Small intestine (tissue), 7 donors: ENCODE measurements around the gene SREBF1. TPM values are rescaled to one million over a fixed set of nuclear protein-coding genes. Genes with fewer than 3 reads are reported as not detected.
A peak's percentile ranks its signal among the peaks of the same experiment; 100 is the strongest.

Source experiments
- DNase-seq, 2 donors: peaks; one replicate each; pipeline versions ENCODE4 v3.0.0 to v3.0.0-alpha.2; 2013
- FAIRE-seq: peaks from 2 replicates; lab custom pipeline; 2012; peaks lifted over from hg19 to GRCh38; lab: Jason Lieb, UNC
- H3K27ac ChIP-seq, 3 donors: one replicate each; pipeline ENCODE4 v1.5.1; 2013; ENCODE audit warnings: low read length in 2 of 3, mild to moderate bottlenecking in 2 of 3, control low read depth in 1 of 3, inconsistent platforms in 1 of 3, low read depth in 1 of 3, moderate library complexity in 1 of 3
- H3K27me3 ChIP-seq, 3 donors: one replicate each; pipeline ENCODE4 v1.6.1; 2013; ENCODE audit warnings: low read length in 3 of 3, inconsistent platforms in 1 of 3; ENCODE audit not compliant: control insufficient read depth in 3 of 3, insufficient read depth in 3 of 3
- H3K36me3 ChIP-seq, 3 donors: one replicate each; pipeline ENCODE4 v1.6.1; 2013; ENCODE audit warnings: low read length in 3 of 3, inconsistent platforms in 1 of 3, low read depth in 1 of 3, mild to moderate bottlenecking in 1 of 3, moderate library complexity in 1 of 3; ENCODE audit not compliant: control insufficient read depth in 3 of 3, insufficient read depth in 2 of 3
- H3K4me1 ChIP-seq, 3 donors: one replicate each; pipeline ENCODE4 v1.6.1; 2013; ENCODE audit warnings: low read length in 2 of 3, inconsistent platforms in 1 of 3, low read depth in 1 of 3, mild to moderate bottlenecking in 1 of 3, moderate library complexity in 1 of 3; ENCODE audit not compliant: control insufficient read depth in 3 of 3, insufficient read depth in 2 of 3
- H3K4me3 ChIP-seq, 3 donors: one replicate each; pipeline ENCODE4 v1.5.1; 2013; ENCODE audit warnings: low read length in 3 of 3, control low read depth in 1 of 3, inconsistent platforms in 1 of 3, low read depth in 1 of 3, mild to moderate bottlenecking in 1 of 3, moderate library complexity in 1 of 3
- H3K9me3 ChIP-seq, 2 donors: one replicate each; pipeline ENCODE4 v1.6.1; 2013; ENCODE audit warnings: low read depth in 1 of 2, low read length in 1 of 2; ENCODE audit not compliant: control insufficient read depth in 2 of 2, insufficient read depth in 1 of 2
- WGBS, 3 donors: extraction: QIAGEN DNeasy Blood & Tissue Kit; methylation state at CpG; one replicate each; pipeline ENCODE4 v1.1.7; 2013; 5-methylcytosine and 5-hydroxymethylcytosine counted together
- polyA plus RNA-seq, 4 donors: library from polyadenylated mRNA; stranded (reverse) in 3 of 4; unstranded in 1 of 4; fragments of 200-250 nt in 3 of 4; fragments of 120-200 nt in 1 of 4; gene quantifications; one replicate each; pipeline versions ENCODE4 v1.2.1 to v1.2.3, GENCODE V29; 2013
- donor health status: healthy with polysubstance abuse.
- donor health status: control.
- donor health status: control.
- donor health status: Bipolar disorder and iron deficiency.
- donor health status: healthy.

The SREBF1 gene
- polyA plus RNA-seq, 4 donors: 71.6 to 155 (median 105) TPM

GRCh38 chr17:17792551-17793377, 44.0 kb downstream of the SREBF1 start:
- peaks cover 0 to 31% (median 2%) of the 10 kb centered on the region in 3 donors for H3K4me1 ChIP-seq
- H3K9me3 ChIP-seq: no peaks in the 10 kb centered on the region
- DNase-seq (peak in 1 of 2 donors; percentile 47), FAIRE-seq (no peak)
- WGBS, 3 donors: 47 to 81% (median 60%) methylated on average over 38 of the region's 38 CpGs
- H3K36me3 ChIP-seq: peaks cover 2 to 65% (median 11%) of the 10 kb centered on the region in 3 donors
- H3K27ac ChIP-seq: no peak overlapping the region
- no peaks in the 10 kb centered on the region for H3K27me3 ChIP-seq
- H3K4me3 ChIP-seq: no peak overlapping the region

DNA sequence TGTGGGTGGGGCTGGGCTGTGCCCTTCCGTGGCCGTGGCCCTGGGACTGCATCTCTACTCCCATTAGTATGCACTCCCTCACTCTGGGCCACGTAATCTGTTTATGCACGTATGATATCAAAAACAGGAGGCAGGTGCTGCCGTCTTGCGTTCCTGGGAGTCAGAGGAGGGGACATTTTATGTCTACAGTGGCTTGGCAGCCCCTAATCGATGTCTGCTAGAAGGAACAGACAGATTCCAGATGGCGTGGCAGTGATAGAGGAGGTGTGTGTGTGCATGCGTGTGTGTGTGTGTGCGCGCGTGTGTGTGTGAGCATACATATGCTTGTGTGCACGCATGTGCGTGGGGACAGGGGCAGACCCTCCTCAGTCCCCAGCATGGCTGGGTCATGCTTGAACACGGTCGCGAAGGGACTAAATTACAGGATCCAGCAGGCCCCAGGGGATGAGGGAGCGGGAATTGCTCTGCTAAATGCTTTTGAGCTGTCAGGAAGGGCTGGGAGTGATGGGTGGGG, 44.7 kb downstream of the SREBF1 start:
- Histone ChIP-seq H3K4me3 (no peak overlapping the region), H3K27me3 (no peaks in the 10 kb centered on the region), H3K9me3 (no peaks in the 10 kb centered on the region), H3K4me1 (peaks cover 0 to 31% (median 2%) of the 10 kb centered on the region in 3 donors), H3K27ac (no peak overlapping the region), H3K36me3 (peaks cover 2 to 64% (median 11%) of the 10 kb centered on the region in 3 donors)
- DNase-seq (no peak), FAIRE-seq (no peak)
- WGBS, 3 donors: 71 to 88% (median 87%) methylated on average over 17 to 18 of the region's 18 CpGs

GRCh38 chr17:17790637-17791464, 45.9 kb downstream of the SREBF1 start:
- no peaks in the 10 kb centered on the region for H3K9me3 ChIP-seq
- peaks cover 2 to 57% (median 9%) of the 10 kb centered on the region in 3 donors for H3K36me3 ChIP-seq
- 84 to 91% (median 89%) methylated on average over 25 to 26 of the region's 26 CpGs for WGBS, 3 donors
- H3K27ac ChIP-seq: no peak overlapping the region
- no peak overlapping the region for H3K4me3 ChIP-seq
- no peaks in the 10 kb centered on the region for H3K27me3 ChIP-seq
- peaks cover 2 to 31% (median 2%) of the 10 kb centered on the region in 3 donors for H3K4me1 ChIP-seq
- DNase-seq (no peak), FAIRE-seq (no peak)

DNA sequence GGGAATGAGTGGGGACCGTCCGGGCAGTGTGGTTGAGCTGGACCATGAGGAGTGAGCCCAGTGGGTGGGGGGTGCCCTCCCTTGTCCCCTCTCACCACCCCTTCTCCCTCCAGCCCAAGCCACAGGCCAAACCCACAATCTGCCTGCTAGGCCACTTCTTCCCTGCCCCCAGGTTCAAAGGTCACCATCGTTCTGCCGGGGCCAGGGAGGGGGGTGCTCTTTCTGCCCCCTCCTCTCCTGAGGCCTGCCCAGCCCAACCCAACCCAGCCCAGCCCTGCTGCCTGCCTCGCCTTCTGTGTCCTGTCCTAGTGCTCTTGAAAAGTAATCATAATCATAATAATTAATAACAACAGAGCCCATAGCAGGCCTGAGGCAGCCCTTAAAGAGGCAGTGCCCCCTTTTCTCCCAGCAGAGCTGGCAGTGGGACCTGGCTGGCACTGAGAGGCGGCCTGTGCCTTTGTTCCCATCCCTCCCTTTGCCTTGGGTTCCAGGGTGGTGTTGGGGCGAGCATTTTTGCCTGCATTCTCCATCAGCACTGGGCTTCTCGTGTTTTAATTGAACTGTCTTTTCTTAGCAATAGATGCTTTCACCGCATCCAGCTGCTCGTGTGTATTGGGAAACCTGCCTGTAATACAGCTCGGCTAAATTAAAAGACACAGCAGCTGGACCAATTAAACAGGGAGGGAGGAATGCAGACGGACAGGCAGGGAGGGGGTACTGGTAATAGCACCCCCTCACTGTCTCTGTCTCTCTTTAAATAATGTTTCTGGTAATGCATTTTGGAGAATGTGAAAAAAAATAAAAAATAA, 46.8 kb downstream of the SREBF1 start:
- no peaks in the 10 kb centered on the region for H3K9me3 ChIP-seq
- 45 to 56% (median 46%) methylated on average over 12 of the region's 12 CpGs for WGBS, 3 donors
- peak in 1 of 2 donors; percentile 41 for DNase-seq
- H3K27me3 ChIP-seq: no peaks in the 10 kb centered on the region
- H3K4me1 ChIP-seq: peaks cover 2 to 32% (median 2%) of the 10 kb centered on the region in 3 donors
- peaks cover 2 to 53% (median 8%) of the 10 kb centered on the region in 3 donors for H3K36me3 ChIP-seq
- H3K4me3 ChIP-seq: no peak overlapping the region
- no peak for FAIRE-seq
- H3K27ac ChIP-seq: peak overlapping the region in 1 of 3 donors; percentile 9

- peaks cover 2 to 36% (median 2%) of the 10 kb centered on the region in 3 donors for H3K4me1 ChIP-seq
- DNase-seq (no peak), FAIRE-seq (no peak)
- no peak overlapping the region for H3K4me3 ChIP-seq
- H3K27me3 ChIP-seq: no peaks in the 10 kb centered on the region
- H3K9me3 ChIP-seq: no peaks in the 10 kb centered on the region
- H3K27ac ChIP-seq: peak overlapping the region in 1 of 3 donors; percentile 9
- H3K36me3 ChIP-seq: peaks cover 0 to 46% (median 5%) of the 10 kb centered on the region in 3 donors
- 76 to 90% (median 89%) methylated on average over 6 of the region's 6 CpGs for WGBS, 3 donors
Observed at GRCh38 chr17:17789410-17789809, 47.4 kb downstream of the SREBF1 start.

DNA sequence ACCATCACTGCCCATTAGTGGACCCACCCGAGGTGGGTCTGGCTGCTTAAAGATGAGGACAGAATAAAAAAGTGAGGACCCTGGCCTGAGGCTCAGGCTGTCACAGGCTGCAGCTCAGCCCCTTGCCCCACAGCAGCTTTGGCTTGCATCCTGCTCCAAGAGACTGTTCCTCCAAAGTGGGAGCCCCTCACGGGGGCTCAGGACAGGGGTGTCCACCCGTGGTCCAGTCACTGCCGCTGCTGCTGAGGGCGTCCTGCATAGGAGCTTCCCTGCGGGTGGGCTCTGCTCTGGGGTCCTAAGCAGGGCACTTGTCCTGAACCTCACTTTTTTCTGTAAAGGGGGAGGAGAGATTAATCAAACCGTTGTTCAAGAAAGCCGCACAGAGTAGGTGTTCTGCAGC, 47.8 kb downstream of the SREBF1 start:
- Histone ChIP-seq H3K36me3 (peaks cover 0 to 42% (median 5%) of the 10 kb centered on the region in 3 donors), H3K4me1 (peaks cover 2 to 41% (median 2%) of the 10 kb centered on the region in 3 donors), H3K4me3 (no peak overlapping the region), H3K27ac (no peak overlapping the region), H3K9me3 (no peaks in the 10 kb centered on the region), H3K27me3 (no peaks in the 10 kb centered on the region)
- DNase-seq (no peak), FAIRE-seq (no peak)
- 87 to 91% (median 88%) methylated on average over 7 to 8 of the region's 8 CpGs for WGBS, 3 donors

- 90 to 95% (median 94%) methylated on average over 7 of the region's 7 CpGs for WGBS, 3 donors
- H3K36me3 ChIP-seq: peaks cover 0 to 30% (median 2%) of the 10 kb centered on the region in 3 donors
- H3K4me1 ChIP-seq: peaks cover 2 to 39% (median 2%) of the 10 kb centered on the region in 3 donors
- no peak for DNase-seq
- H3K27me3 ChIP-seq: peaks cover 0 to 3% (median 0%) of the 10 kb centered on the region in 3 donors
- H3K27ac ChIP-seq: no peak overlapping the region
- no peak for FAIRE-seq
- no peaks in the 10 kb centered on the region for H3K9me3 ChIP-seq
- no peak overlapping the region for H3K4me3 ChIP-seq
Observed at GRCh38 chr17:17787568-17787967, 49.2 kb downstream of the SREBF1 start.
